Spleen (tissue), 11 donors: Measurements from ENCODE around the gene MRPL38. TPM values are rescaled to one million over a fixed set of nuclear protein-coding genes. Genes with fewer than 3 reads are reported as not detected.
"Not testable (repeated sequence)": the region's sequence is repeated elsewhere in the genome, so short reads cannot be mapped to it uniquely, and the experiment has no call there.

Experiments used
- DNase-seq: peaks from one replicate; pipeline ENCODE4 v3.0.0-alpha.2; 2020
- H3K27ac ChIP-seq, 8 donors: fragments of 200-600 bp; sonication (generic) in 7 of 8; 1 replicate in 4 of 8; 2 replicates in 4 of 8; pipeline versions ENCODE4 v1.5.0 to v1.8.0; 2016 to 2021; ENCODE audit warnings: inconsistent platforms in 4 of 8, mild to moderate bottlenecking in 4 of 8, moderate library complexity in 1 of 8
- H3K27me3 ChIP-seq, 7 donors: fragments of 200-600 bp; sonication (generic) in 6 of 7; replicated peaks in 1 of 7; 1 replicate in 4 of 7; 2 replicates in 3 of 7; pipeline versions ENCODE4 v1.5.0 to v1.8.0; 2016 to 2021; ENCODE audit warnings: inconsistent platforms in 3 of 7, mild to moderate bottlenecking in 1 of 7
- H3K36me3 ChIP-seq, 6 donors: fragments of 200-600 bp; sonication (generic) in 5 of 6; 1 replicate in 4 of 6; 2 replicates in 2 of 6; pipeline versions ENCODE4 v1.5.0 to v1.8.0; 2016 to 2021; ENCODE audit warnings: inconsistent platforms in 2 of 6
- H3K4me1 ChIP-seq, 6 donors: fragments of 200-600 bp; sonication (generic) in 5 of 6; 1 replicate in 3 of 6; 2 replicates in 3 of 6; pipeline versions ENCODE4 v1.5.0 to v1.8.0; 2016 to 2021; ENCODE audit warnings: inconsistent platforms in 3 of 6
- H3K4me3 ChIP-seq, 8 donors: fragments of 200-600 bp; sonication (generic) in 7 of 8; 1 replicate in 4 of 8; 2 replicates in 4 of 8; pipeline versions ENCODE4 v1.5.0 to v1.8.0; 2016 to 2021; ENCODE audit warnings: inconsistent platforms in 4 of 8, mild to moderate bottlenecking in 4 of 8, moderate library complexity in 2 of 8
- H3K9me3 ChIP-seq, 8 donors: fragments of 200-600 bp; sonication (generic) in 7 of 8; 1 replicate in 4 of 8; 2 replicates in 4 of 8; pipeline versions ENCODE4 v1.5.0 to v1.8.0; 2016 to 2021; ENCODE audit warnings: inconsistent platforms in 4 of 8
- POLR2A ChIP-seq, 3 donors: fragments of 450-650 bp; IDR thresholded peaks; one replicate each; pipeline ENCODE4 v1.5.1; 2017; ENCODE audit warnings: antibody characterized with exemption in 3 of 3, mild to moderate bottlenecking in 1 of 3
- POLR2AphosphoS5 ChIP-seq, 3 donors: sonication (generic); formaldehyde crosslinking; IDR thresholded peaks; one replicate each; pipeline ENCODE4 v1.5.1; 2017; ENCODE audit warnings: antibody characterized with exemption in 3 of 3
- WGBS, 5 donors: extraction: QIAGEN DNeasy Blood & Tissue Kit in 3 of 5; methylation state at CpG; one replicate each; pipeline versions ENCODE4 v1.1.5 to v1.1.7; 2013 to 2018; 5-methylcytosine and 5-hydroxymethylcytosine counted together
- intact Hi-C: fragments of 100-400 bp; cut with DNase I; formaldehyde crosslinking; loops from one replicate; pipeline ENCODE4 v1.15.0; 2023; ENCODE audit warnings: low total_unique reads
- polyA plus RNA-seq, 3 donors: library from polyadenylated mRNA; stranded (reverse); fragments of 200-250 nt; gene quantifications; one replicate each; pipeline ENCODE4 v1.2.1, GENCODE V29; 2013
- total RNA-seq, 7 donors: library from RNA; depleted of rRNA in 3 of 7; stranded (reverse); fragments of >200 nt in 3 of 7; fragmentation: NEBNext Ultra II Directional in 4 of 7; extraction: Animal tissue kit (Norgen Biotek cat#: 25700) in 4 of 7; gene quantifications; one replicate each; pipeline versions ENCODE4 v1.1.0 to v1.2.1, GENCODE V29; 2016 to 2021
- TF ChIP-seq, protein P1 (sequence below), 11 experiments: fragments of 200-600 bp in 7 of 11; fragments of 450-650 bp in 4 of 11; sonication (generic) in 4 of 11; IDR thresholded peaks in 8 of 11; conservative IDR thresholded peaks in 3 of 11; 1 replicate in 7 of 11; 2 replicates in 4 of 11; pipeline versions ENCODE4 v1.4.0 to v1.8.0; 2016 to 2021; ENCODE audit warnings: antibody characterized with exemption in 11 of 11, inconsistent platforms in 4 of 11, mild to moderate bottlenecking in 1 of 11
- donor health status: healthy with polysubstance abuse.
- donor health status: DM: no; HTN: no; CAD: no; lungs with moderate emphysema.
- donor health status: DM: no; HTN: no; CAD: no.
- donor health status: Bipolar disorder and iron deficiency.
- donor health status: healthy.
- donor health status: DM: no; HTN: no; CAD: no.
- donor health status: DM: yes; HTN: yes; CAD: no.

MRPL38 gene
- total and polyA plus RNA-seq, 10 donors = 40.1 to 90.6 (median 76.6) TPM

DNA sequence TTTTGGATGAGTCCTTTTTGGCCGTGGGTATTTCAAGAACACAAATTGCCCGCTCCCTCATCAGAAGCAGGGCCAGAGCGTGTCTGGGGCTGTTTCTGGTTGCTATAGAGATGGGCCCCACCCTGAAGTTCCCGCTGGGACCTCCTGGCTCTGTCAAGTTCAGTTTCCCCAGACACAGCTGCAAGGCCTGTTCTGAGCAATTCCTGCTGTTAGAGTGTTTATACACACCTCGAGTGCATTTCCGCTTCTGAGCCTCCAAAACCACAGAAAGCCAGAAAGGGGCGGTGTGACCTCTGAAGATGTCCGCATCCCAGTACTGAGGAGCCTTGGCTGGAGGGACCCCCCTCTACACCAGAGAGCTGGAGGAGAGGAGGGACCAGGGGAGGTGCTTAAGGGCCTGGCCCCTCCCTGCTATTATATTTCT lies 40.2 kb downstream of the MRPL38 start:
- TF ChIP-seq POLR2AphosphoS5 (IDR thresholded peaks at IDR 0.05) = peak in 2 of 3 donors; percentile 36 to 38
- no peak for TF ChIP-seq POLR2A (IDR thresholded peaks at IDR 0.05)
- H3K4me3 ChIP-seq = no peak overlapping the region
- H3K4me1 ChIP-seq = peaks cover 9 to 46% (median 31%) of the 10 kb centered on the region in 6 donors
- peak; percentile 76 for DNase-seq
- no peaks in the 10 kb centered on the region for H3K27me3 ChIP-seq
- no peaks in the 10 kb centered on the region for H3K9me3 ChIP-seq
- intact Hi-C loops = no loop called here
- no peaks in the 10 kb centered on the region for H3K36me3 ChIP-seq
- WGBS, 5 donors = 9 to 17% (median 14%) methylated on average over 7 to 8 of the region's 8 CpGs
- peak overlapping the region; percentile 60 to 77 (median 65) for H3K27ac ChIP-seq

DNA sequence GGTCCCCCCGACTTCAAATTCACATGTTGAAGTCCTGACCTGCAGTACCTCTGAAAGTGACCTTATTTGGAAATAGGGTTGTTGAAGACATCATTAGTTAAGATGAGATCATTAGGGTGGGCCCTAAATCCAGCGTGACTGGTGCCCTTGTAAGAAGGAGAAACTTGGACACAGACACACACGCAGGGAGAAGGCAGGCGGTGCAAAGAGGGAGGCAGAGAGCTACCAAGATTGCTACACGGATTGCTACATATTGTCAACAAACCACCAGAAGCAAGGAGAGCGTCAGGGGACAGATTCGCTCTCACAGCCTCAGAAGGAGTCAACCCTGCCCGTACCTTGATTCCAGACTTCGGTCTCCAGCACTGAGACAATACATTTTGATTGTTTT lies 42.8 kb downstream of the MRPL38 start:
- Histone ChIP-seq H3K9me3 (no peaks in the 10 kb centered on the region), H3K4me1 (peaks cover 22 to 71% (median 54%) of the 10 kb centered on the region in 6 donors), H3K4me3 (no peak overlapping the region), H3K36me3 (no peaks in the 10 kb centered on the region), H3K27ac (peak overlapping the region in 1 of 8 donors; percentile 59), H3K27me3 (no peaks in the 10 kb centered on the region)
- intact Hi-C loops = no loop called here
- TF ChIP-seq, protein P1, sequence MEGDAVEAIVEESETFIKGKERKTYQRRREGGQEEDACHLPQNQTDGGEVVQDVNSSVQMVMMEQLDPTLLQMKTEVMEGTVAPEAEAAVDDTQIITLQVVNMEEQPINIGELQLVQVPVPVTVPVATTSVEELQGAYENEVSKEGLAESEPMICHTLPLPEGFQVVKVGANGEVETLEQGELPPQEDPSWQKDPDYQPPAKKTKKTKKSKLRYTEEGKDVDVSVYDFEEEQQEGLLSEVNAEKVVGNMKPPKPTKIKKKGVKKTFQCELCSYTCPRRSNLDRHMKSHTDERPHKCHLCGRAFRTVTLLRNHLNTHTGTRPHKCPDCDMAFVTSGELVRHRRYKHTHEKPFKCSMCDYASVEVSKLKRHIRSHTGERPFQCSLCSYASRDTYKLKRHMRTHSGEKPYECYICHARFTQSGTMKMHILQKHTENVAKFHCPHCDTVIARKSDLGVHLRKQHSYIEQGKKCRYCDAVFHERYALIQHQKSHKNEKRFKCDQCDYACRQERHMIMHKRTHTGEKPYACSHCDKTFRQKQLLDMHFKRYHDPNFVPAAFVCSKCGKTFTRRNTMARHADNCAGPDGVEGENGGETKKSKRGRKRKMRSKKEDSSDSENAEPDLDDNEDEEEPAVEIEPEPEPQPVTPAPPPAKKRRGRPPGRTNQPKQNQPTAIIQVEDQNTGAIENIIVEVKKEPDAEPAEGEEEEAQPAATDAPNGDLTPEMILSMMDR (IDR thresholded peaks at IDR 0.05 in 8 of 11, conservative IDR thresholded peaks at IDR 0.05 in 3 of 11) = no peak
- no peak for TF ChIP-seq POLR2A (IDR thresholded peaks at IDR 0.05)
- no peak for TF ChIP-seq POLR2AphosphoS5 (IDR thresholded peaks at IDR 0.05)
- 66 to 90% (median 74%) methylated on average over 9 of the region's 9 CpGs for WGBS, 5 donors
- no peak for DNase-seq

DNA sequence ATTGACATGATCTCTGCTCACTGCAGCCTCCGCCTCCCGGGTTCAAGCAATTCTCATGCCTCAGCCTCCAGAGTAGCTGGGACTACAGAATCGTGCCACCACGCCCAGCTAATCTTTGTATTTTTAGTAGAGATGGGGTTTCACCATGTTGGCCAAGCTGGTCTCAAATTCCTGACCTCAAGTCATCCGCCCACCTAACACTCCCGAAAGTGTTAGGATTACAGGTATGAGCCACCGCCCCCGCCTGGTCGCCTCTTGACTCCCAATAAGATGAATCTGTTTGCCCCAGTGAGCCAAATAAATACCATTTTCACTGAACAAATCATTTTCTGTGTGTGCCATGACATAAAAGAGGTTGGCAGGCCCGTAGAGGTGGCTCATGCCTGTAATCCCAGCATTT lies 45.3 kb downstream of the MRPL38 start:
- DNase-seq, H3K9me3 ChIP-seq, H3K36me3 ChIP-seq, intact Hi-C loops, H3K27me3 ChIP-seq: not testable (repeated sequence)
- peak overlapping the region; percentile 80 to 99 (median 92) for H3K27ac ChIP-seq
- peaks cover 21 to 79% (median 56%) of the 10 kb centered on the region in 6 donors for H3K4me1 ChIP-seq
- H3K4me3 ChIP-seq = peak overlapping the region in 1 of 8 donors; percentile 42
- WGBS, 5 donors = 86 to 92% (median 88%) methylated on average over 10 of the region's 10 CpGs

DNA sequence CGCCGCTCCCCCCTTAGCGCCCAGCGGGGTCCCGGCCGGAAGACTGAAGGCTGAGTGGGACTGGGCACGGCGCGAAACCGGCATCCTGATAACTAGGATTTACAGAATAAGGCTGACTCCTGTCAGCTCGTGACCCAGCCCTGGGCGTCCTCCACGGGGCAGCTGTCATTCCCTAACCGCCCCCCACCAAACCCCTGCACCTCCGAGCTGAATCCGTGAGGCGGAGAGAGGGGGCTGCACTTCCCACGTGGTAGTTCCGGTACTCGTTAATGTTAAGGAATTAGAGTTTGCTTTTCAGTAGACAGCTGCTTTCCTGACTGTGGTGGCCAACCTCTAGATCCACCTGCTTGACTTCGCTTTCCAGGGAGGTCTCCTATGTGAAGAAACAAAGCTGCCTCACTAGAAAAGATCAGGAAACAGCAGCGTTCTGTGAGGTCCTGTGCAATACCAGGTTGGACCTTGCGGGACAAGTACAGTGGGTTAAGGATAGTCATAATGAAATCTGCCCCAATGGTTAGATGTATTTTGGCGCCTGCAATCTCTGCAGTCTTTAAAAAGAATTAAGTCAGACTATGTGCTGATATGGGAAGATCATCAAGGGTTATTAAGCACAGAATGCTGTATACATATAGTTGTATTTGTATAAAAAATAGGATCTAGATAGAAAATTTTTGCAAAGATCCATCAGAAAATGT lies 48.5 kb downstream of the MRPL38 start:
- Histone ChIP-seq H3K27ac (peak overlapping the region; percentile 99 to 100 (median 100)), H3K27me3 (no peaks in the 10 kb centered on the region), H3K4me3 (peak overlapping the region; percentile 63 to 87 (median 82)), H3K9me3 (no peaks in the 10 kb centered on the region), H3K36me3 (peaks cover 0 to 23% (median 14%) of the 10 kb centered on the region in 6 donors), H3K4me1 (peaks cover 36 to 89% (median 67%) of the 10 kb centered on the region in 6 donors)
- TF ChIP-seq POLR2A (IDR thresholded peaks at IDR 0.05) (no peak), POLR2AphosphoS5 (IDR thresholded peaks at IDR 0.05) (no peak)
- TF ChIP-seq, protein P1 (IDR thresholded peaks at IDR 0.05 in 8 of 11, conservative IDR thresholded peaks at IDR 0.05 in 3 of 11) = no peak
- WGBS, 5 donors = 1 to 3% (median 2%) methylated on average over 14 to 24 of the region's 24 CpGs
- no peak for DNase-seq
- intact Hi-C loops = no loop called here

DNA sequence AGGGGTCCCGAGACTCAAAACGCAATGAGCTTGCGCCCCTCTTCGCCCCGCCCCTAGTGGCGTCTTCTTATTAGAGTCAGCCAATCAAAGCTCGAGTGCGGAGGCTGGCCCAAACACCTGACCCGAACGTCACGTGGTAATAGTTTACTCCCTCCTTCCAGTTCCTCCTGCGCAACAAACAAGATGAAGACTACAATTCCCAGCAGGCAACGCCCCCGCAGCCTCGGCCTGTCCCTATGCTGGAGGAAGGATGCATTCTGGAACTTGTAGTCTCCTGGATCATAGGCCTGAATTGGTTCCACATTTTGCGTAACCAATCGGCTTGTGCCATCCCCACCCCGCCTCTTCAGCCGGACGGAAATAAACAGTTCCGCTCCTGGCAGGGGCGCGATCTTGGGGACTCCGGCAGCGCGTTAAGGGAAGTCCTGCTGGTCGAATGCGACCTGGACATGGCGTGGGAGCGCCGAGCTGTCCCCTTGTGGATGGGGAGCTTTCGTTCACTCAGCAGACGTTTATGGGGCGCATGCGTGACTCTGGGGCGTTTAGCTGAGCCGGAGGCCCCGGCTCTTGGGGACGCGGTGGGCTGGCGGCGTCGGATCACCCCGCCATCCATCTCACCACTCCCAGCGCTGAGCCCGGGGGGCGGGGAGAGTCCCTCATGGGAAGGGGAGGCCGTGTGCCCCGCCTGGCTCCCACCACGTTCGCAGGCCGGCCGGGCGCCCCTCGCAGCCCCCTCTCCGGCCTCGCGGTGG lies 49.2 kb downstream of the MRPL38 start, which contains the start of gene WBP2:
Gene WBP2, minus strand, starts transcription at position 26 of the 752 bp plus-strand sequence. CDS start 38 bp downstream, outside the sequence.
- intact Hi-C loops = no loop called here
- TF ChIP-seq, protein P1 (IDR thresholded peaks at IDR 0.05 in 8 of 11, conservative IDR thresholded peaks at IDR 0.05 in 3 of 11) = peak in 10 of 11 experiments; percentile 29 to 65 (median 52)
- peak; percentile 95 to 97 (median 96) for TF ChIP-seq POLR2A (IDR thresholded peaks at IDR 0.05)
- TF ChIP-seq POLR2AphosphoS5 (IDR thresholded peaks at IDR 0.05) = peak; percentile 100
- no peaks in the 10 kb centered on the region for H3K27me3 ChIP-seq
- peak; percentile 98 for DNase-seq
- peaks cover 0 to 30% (median 22%) of the 10 kb centered on the region in 6 donors for H3K36me3 ChIP-seq
- WGBS, 5 donors = 0 to 2% (median 0%) methylated on average over 21 to 58 of the region's 58 CpGs
- H3K4me1 ChIP-seq = peaks cover 44 to 89% (median 72%) of the 10 kb centered on the region in 6 donors
- peak within 1 kb of the TSS; percentile 99 to 100 (median 100) for H3K27ac ChIP-seq
- no peaks in the 10 kb centered on the region for H3K9me3 ChIP-seq
- peak within 1 kb of the TSS; percentile 63 to 87 (median 82) for H3K4me3 ChIP-seq
